ENCODE results near the gene SLC6A19. TPM values are rescaled to one million over a fixed set of nuclear protein-coding genes. Genes with fewer than 3 reads are reported as not detected.

SLC6A19 gene
- total and polyA plus RNA-seq, 12 donors: 0.11 TPM; not detected in 11

DNA sequence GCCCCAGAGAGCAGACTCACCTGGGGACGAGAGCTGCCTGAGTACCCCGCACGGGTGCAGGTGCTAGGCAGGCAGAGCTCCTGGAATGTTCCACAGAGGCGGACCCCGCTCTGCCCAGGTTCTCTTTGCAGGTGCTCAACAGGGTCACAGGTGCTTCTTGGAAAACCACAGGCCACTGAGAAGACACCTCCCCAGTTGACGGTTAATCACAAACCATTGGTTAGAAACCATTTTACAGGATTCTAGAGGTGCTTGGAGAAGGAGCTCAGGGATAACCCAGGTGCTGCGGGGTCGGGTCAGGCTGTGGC lies 17.3 kb upstream of the SLC6A19 start:
- H3K27me3 ChIP-seq: peaks cover 0 to 34% (median 19%) of the 10 kb centered on the region in 7 donors
- WGBS, 2 donors: 95 to 97% methylated on average over 8 of the region's 8 CpGs
- ATAC-seq (no peak), DNase-seq (no peak)
- no peak overlapping the region for H3K27ac ChIP-seq
- H3K9me3 ChIP-seq: no peaks in the 10 kb centered on the region
- H3K36me3 ChIP-seq: no peaks in the 10 kb centered on the region
- intact Hi-C loops (cut with DNase I): no loop called here
- no peak overlapping the region for H3K4me3 ChIP-seq
- TF ChIP-seq CTCF (IDR thresholded peaks at IDR 0.05): no peak
- H3K4me1 ChIP-seq: peaks cover 0 to 23% (median 4%) of the 10 kb centered on the region in 9 donors

DNA sequence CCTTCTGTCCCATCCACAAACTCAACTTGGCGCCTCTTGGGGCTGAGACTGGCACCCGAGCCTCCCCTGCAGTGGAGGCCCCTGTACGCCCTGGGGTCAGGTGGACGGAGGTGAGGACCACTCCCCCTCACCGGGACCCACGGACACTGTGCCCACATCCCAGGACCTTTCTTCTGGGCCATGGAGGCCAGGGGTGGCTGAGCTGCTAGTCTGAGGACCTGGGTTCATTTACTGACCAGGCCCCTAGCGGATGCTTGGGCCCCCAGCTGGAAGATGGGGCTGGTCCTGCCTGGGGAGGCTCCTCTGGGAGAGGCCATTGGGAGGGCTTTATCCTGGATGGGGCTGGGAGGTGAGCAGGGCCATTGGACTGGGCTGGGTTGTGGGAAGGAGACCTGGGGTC lies 16.9 kb upstream of the SLC6A19 start:
- intact Hi-C loops (cut with DNase I): no loop called here
- DNase-seq (no peak), ATAC-seq (no peak)
- no peak overlapping the region for H3K27ac ChIP-seq
- H3K9me3 ChIP-seq: no peaks in the 10 kb centered on the region
- TF ChIP-seq CTCF (IDR thresholded peaks at IDR 0.05): no peak
- peaks cover 0 to 37% (median 23%) of the 10 kb centered on the region in 7 donors for H3K27me3 ChIP-seq
- H3K4me3 ChIP-seq: no peak overlapping the region
- no peaks in the 10 kb centered on the region for H3K36me3 ChIP-seq
- WGBS, 2 donors: 88 to 91% methylated on average over 7 of the region's 7 CpGs
- peaks cover 0 to 23% (median 4%) of the 10 kb centered on the region in 9 donors for H3K4me1 ChIP-seq

DNA sequence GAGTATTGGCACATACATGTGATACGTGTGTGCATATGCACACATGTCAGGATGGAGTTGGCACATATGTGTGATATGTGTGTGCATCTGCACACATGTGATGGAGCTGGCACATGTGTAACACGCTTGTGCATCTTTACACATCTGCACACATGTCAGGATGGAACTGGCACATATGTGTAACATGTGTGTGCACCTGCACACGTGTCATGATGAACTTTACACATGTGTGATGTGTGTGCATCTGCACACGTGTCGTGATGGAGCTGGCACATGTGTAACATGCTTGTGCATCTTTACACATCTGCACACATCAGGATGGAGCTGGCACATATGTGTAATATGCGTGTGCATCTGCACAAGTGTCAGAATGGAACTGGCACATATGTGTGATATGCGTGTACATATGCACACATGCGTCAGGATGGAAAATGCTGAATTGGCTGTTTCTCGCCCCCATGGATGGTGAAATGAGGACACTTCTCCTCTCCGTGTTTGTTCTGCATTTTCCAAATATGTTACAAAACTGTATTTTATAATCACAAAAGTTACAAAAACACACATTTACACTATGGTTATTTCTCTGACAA lies 16.3 kb upstream of the SLC6A19 start:
- no peak for ATAC-seq
- Histone ChIP-seq H3K27me3 (peaks cover 0 to 44% (median 29%) of the 10 kb centered on the region in 7 donors), H3K4me1 (peaks cover 0 to 23% (median 4%) of the 10 kb centered on the region in 9 donors), H3K27ac (no peak overlapping the region), H3K9me3 (no peaks in the 10 kb centered on the region), H3K36me3 (no peaks in the 10 kb centered on the region), H3K4me3 (no peak overlapping the region)
- 89 to 90% methylated on average over 10 of the region's 10 CpGs for WGBS, 2 donors
- no peak for TF ChIP-seq CTCF (IDR thresholded peaks at IDR 0.05)
- no peak for DNase-seq
- intact Hi-C loops (cut with DNase I): no loop called here

- TF ChIP-seq CTCF (IDR thresholded peaks at IDR 0.05): peak in 1 of 9 donors; percentile 30
- Histone ChIP-seq H3K9me3 (no peaks in the 10 kb centered on the region), H3K36me3 (no peaks in the 10 kb centered on the region), H3K4me1 (peaks cover 0 to 23% (median 4%) of the 10 kb centered on the region in 9 donors), H3K27me3 (peaks cover 0 to 50% (median 34%) of the 10 kb centered on the region in 7 donors), H3K27ac (no peak overlapping the region), H3K4me3 (no peak overlapping the region)
- intact Hi-C loops (cut with DNase I): no loop called here
- DNase-seq (no peak), ATAC-seq (peak in 6 of 8 donors; percentile 43 to 77 (median 60))
- 23 to 26% methylated on average over 12 of the region's 12 CpGs for WGBS, 2 donors
Measured at GRCh38 chr5:1185629-1186350, 15.6 kb upstream of the SLC6A19 start.
